ENCODE results near the gene FNDC8. TPM values are rescaled to one million over a fixed set of nuclear protein-coding genes. Genes with fewer than 3 reads are reported as not detected.
"Not testable (repeated sequence)": the region's sequence is repeated elsewhere in the genome, so short reads cannot be mapped to it uniquely, and the experiment has no call there.

FNDC8 gene
- total RNA-seq, 2 donors from 2014 or later = not detected

GRCh38 chr17:35132099-35132498 is 10.7 kb downstream of the FNDC8 start:
- peak; percentile 42 for DNase-seq (ENCODE audit: low spot score)
- intact Hi-C loops (cut with DNase I) = no loop called here

GRCh38 chr17:35132816-35133550 is 11.6 kb downstream of the FNDC8 start:
- peak; percentile 69 for DNase-seq (ENCODE audit: low spot score)
- intact Hi-C loops (cut with DNase I) = no loop called here

- intact Hi-C loops (cut with DNase I) = loop anchor here in 1 of 2 donors (1.0 kb wide), 1 partner anchor 30 kb away; no protein-coding TSS in a partner anchor
- DNase-seq (ENCODE audit: low spot score) = peak; percentile 73
These were observed 13.9 kb downstream of the FNDC8 start for GRCh38 chr17:35135322-35135721.

GRCh38 chr17:35138218-35138617 is 16.8 kb downstream of the FNDC8 start:
- DNase-seq (ENCODE audit: low spot score) = no peak
- intact Hi-C loops (cut with DNase I) = no loop called here

- DNase-seq (ENCODE audit: low spot score) = peak; percentile 94
- intact Hi-C loops (cut with DNase I) = no loop called here
These were observed 20.5 kb downstream of the FNDC8 start, which contains the start of gene NLE1 for GRCh38 chr17:35141681-35142466. TSS of gene NLE1 (minus strand) at chr17:35142303. CDS start at chr17:35142275, 28 bp downstream.

GRCh38 chr17:35142467-35142796 is 21.0 kb downstream of the FNDC8 start:
- DNase-seq (ENCODE audit: low spot score) = no peak
- intact Hi-C loops (cut with DNase I) = no loop called here

GRCh38 chr17:35144840-35145239 is 23.4 kb downstream of the FNDC8 start:
- DNase-seq (ENCODE audit: low spot score) = no peak
- intact Hi-C loops (cut with DNase I) = no loop called here

- peak; percentile 19 for DNase-seq (ENCODE audit: low spot score)
- intact Hi-C loops (cut with DNase I) = no loop called here
These were observed 24.9 kb downstream of the FNDC8 start for GRCh38 chr17:35146214-35146833.

- intact Hi-C loops (cut with DNase I) = no loop called here
- peak; percentile 64 for DNase-seq (ENCODE audit: low spot score)
These were observed 26.0 kb downstream of the FNDC8 start, which contains the start of gene UNC45B for GRCh38 chr17:35147375-35147905. TSS of gene UNC45B (plus strand) at chr17:35147817. CDS start at chr17:35148264, 447 bp downstream.

- peak; percentile 47 for DNase-seq (ENCODE audit: low spot score)
- intact Hi-C loops (cut with DNase I) = no loop called here
These were observed 26.7 kb downstream of the FNDC8 start for GRCh38 chr17:35148144-35148543.

GRCh38 chr17:35149941-35150340 is 28.5 kb downstream of the FNDC8 start:
- intact Hi-C loops (cut with DNase I) = no loop called here
- DNase-seq (ENCODE audit: low spot score) = peak; percentile 51

- intact Hi-C loops (cut with DNase I) = not testable (repeated sequence)
- peak; percentile 40 for DNase-seq (ENCODE audit: low spot score)
These were observed 29.7 kb downstream of the FNDC8 start for GRCh38 chr17:35151080-35151479.

GRCh38 chr17:35152421-35153140 is 31.2 kb downstream of the FNDC8 start:
- DNase-seq (ENCODE audit: low spot score) = no peak
- intact Hi-C loops (cut with DNase I) = no loop called here

- DNase-seq (ENCODE audit: low spot score) = peak; percentile 52
- intact Hi-C loops (cut with DNase I) = no loop called here
These were observed 33.1 kb downstream of the FNDC8 start for GRCh38 chr17:35154196-35155165.

GRCh38 chr17:35155246-35155645 is 33.8 kb downstream of the FNDC8 start:
- peak; percentile 54 for DNase-seq (ENCODE audit: low spot score)
- intact Hi-C loops (cut with DNase I) = no loop called here

GRCh38 chr17:35159940-35160339 is 38.5 kb downstream of the FNDC8 start:
- intact Hi-C loops (cut with DNase I) = loop anchor here in 1 of 2 donors (10.0 kb wide), 1 partner anchor 385 kb away; no protein-coding TSS in a partner anchor
- no peak for DNase-seq (ENCODE audit: low spot score)

- intact Hi-C loops (cut with DNase I) = loop anchor here in 1 of 2 donors (10.0 kb wide), 1 partner anchor 384 kb away; no protein-coding TSS in a partner anchor
- peak; percentile 24 for DNase-seq (ENCODE audit: low spot score)
These were observed 39.2 kb downstream of the FNDC8 start for GRCh38 chr17:35160354-35161201.

Measured in posterior vena cava (tissue), 2 donors.